ENCODE data around the gene OLFML2B. TPM values are rescaled to one million over a fixed set of nuclear protein-coding genes. Genes with fewer than 3 reads are reported as not detected.

Gene OLFML2B
- total RNA-seq, 4 donors from 2014 or later, result 18.6 to 42.3 (median 20.9) TPM

GRCh38 chr1:161935264-161935663 lies 88.4 kb downstream of the OLFML2B start:
- no peak overlapping the region for H3K4me3 ChIP-seq
- no peak for DNase-seq (ENCODE audit: low spot score in 2 of 2)
- 96 to 100% methylated on average over 1 of the region's 1 CpG for WGBS, 2 donors
- TF ChIP-seq CTCF (IDR thresholded peaks at IDR 0.05) (no peak), EP300 (IDR thresholded peaks at IDR 0.05) (no peak), POLR2A (IDR thresholded peaks at IDR 0.05) (no peak)
- H3K9me3 ChIP-seq, result no peaks in the 10 kb centered on the region
- H3K36me3 ChIP-seq, result no peaks in the 10 kb centered on the region
- H3K4me1 ChIP-seq, result peaks cover 0 to 15% (median 0%) of the 10 kb centered on the region in 4 donors
- H3K27me3 ChIP-seq, result no peaks in the 10 kb centered on the region
- H3K27ac ChIP-seq, result no peak overlapping the region

- Histone ChIP-seq H3K27me3 (no peaks in the 10 kb centered on the region), H3K4me1 (peaks cover 0 to 29% (median 4%) of the 10 kb centered on the region in 4 donors), H3K4me3 (no peak overlapping the region), H3K9me3 (no peaks in the 10 kb centered on the region), H3K36me3 (no peaks in the 10 kb centered on the region), H3K27ac (no peak overlapping the region)
- no peak for DNase-seq (ENCODE audit: low spot score in 2 of 2)
- WGBS, 2 donors, result 74% methylated on average over 6 of the region's 6 CpGs
- TF ChIP-seq EP300 (IDR thresholded peaks at IDR 0.05), result no peak
- no peak for TF ChIP-seq POLR2A (IDR thresholded peaks at IDR 0.05)
- no peak for TF ChIP-seq CTCF (IDR thresholded peaks at IDR 0.05)
Observed at GRCh38 chr1:161933592-161934588, 89.8 kb downstream of the OLFML2B start.

Other genes starting within 250 kb of the OLFML2B start
- gene NOS1AP, start 45.8 kb upstream of the OLFML2B start, total RNA-seq, result 10 to 100 TPM in 1 of 4 donors, 1 to 10 TPM in 3; 2.7 to 11.2 (median 5.3) TPM